Ascending aorta (tissue), 2 donors: ENCODE data around the gene OOSP4A. TPM values are rescaled to one million over a fixed set of nuclear protein-coding genes. Genes with fewer than 3 reads are reported as not detected.

Source experiments
- DNase-seq, 2 donors: peaks; one replicate each; pipeline ENCODE4 v3.0.0-alpha.2; 2019; ENCODE audit warnings: low spot score in 2 of 2
- H3K27ac ChIP-seq, 2 donors: fragments of 200-600 bp; sonication (generic); one replicate each; pipeline ENCODE4 v1.5.1; 2016 to 2017; ENCODE audit warnings: mild to moderate bottlenecking in 1 of 2
- H3K27me3 ChIP-seq: fragments of 200-600 bp; sonication (generic); one replicate; pipeline ENCODE4 v1.5.1; 2017
- H3K36me3 ChIP-seq, 2 donors: fragments of 200-600 bp; sonication (generic); one replicate each; pipeline ENCODE4 v1.5.1; 2016
- H3K4me1 ChIP-seq, 2 donors: fragments of 200-600 bp; sonication (generic); one replicate each; pipeline ENCODE4 v1.5.1; 2016 to 2017; ENCODE audit warnings: mild to moderate bottlenecking in 1 of 2
- H3K4me3 ChIP-seq, 2 donors: fragments of 200-600 bp; sonication (generic); one replicate each; pipeline ENCODE4 v1.5.1; 2016 to 2017; ENCODE audit warnings: mild to moderate bottlenecking in 1 of 2
- H3K9me3 ChIP-seq, 2 donors: fragments of 200-600 bp; sonication (generic); one replicate each; pipeline ENCODE4 v1.5.1; 2016
- CTCF ChIP-seq, 3 experiments: fragments of 200-600 bp in 2 of 3; fragments of 450-650 bp in 1 of 3; sonication (generic) in 2 of 3; IDR thresholded peaks; one replicate each; pipeline ENCODE4 v1.5.1; 2016 to 2019; ENCODE audit warnings: antibody characterized with exemption in 3 of 3, mild to moderate bottlenecking in 1 of 3, moderate library complexity in 1 of 3
- intact Hi-C: fragments of 100-400 bp; cut with DNase I; formaldehyde crosslinking; loops from one replicate; pipeline ENCODE4 v1.15.1; 2023
- total RNA-seq: library from RNA; depleted of rRNA; stranded (reverse); fragments of >200 nt; gene quantifications from one replicate; pipeline ENCODE4 v1.1.0, GENCODE V29; 2016

The OOSP4A gene
- not detected for total RNA-seq

DNA sequence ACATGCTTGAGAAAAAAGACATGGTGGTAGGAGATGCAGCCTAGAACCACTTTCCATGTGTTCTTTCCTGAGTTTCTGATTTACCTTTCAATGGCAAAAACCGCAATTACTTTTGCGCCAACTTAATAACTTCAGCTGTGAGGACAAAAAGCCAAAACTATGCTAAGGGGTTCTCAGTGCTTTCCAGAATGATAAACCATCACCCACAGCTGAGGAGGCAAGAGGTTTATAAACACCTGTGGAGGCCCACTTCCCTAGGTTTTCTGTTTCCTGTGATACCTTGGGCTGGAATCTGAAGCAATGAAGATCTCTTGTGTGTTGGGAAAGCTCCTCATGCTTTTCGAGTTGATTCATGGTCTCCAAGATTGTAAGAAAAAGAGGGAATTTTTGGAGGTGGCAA lies at the start of gene OOSP4A:
Gene OOSP4A (plus strand): TSS at position 301 of the 400 bp plus-strand sequence. CDS start 0 bp downstream, at position 301.
- H3K4me1 ChIP-seq = no peaks in the 10 kb centered on the region
- intact Hi-C loops = no loop called here
- H3K4me3 ChIP-seq = no peak within 1 kb of the TSS
- no peak within 1 kb of the TSS for H3K27ac ChIP-seq
- H3K9me3 ChIP-seq = no peaks in the 10 kb centered on the region
- DNase-seq = no peak
- H3K27me3 ChIP-seq = no peaks in the 10 kb centered on the region
- TF ChIP-seq CTCF (IDR thresholded peaks at IDR 0.05) = no peak
- H3K36me3 ChIP-seq = no peaks in the 10 kb centered on the region

DNA sequence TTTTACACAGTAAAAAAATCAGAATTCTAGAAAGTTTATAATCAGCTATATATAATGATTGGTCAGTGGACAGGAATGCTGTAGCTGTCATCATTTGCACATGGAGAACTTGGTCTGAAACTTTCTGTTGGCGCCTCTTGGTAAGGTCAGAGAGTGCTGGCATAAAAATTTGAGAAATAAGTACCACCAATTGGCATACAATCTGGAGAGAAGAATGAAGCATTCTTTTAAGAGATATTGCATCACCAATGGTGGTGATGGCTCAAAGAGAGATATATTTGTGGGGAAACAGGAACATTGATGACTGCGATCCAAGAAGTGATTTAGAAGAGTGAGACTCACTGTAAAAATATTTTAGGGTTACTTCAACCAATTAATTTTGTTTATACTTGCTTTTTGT lies 45.4 kb upstream of the OOSP4A start:
- intact Hi-C loops = no loop called here

DNA sequence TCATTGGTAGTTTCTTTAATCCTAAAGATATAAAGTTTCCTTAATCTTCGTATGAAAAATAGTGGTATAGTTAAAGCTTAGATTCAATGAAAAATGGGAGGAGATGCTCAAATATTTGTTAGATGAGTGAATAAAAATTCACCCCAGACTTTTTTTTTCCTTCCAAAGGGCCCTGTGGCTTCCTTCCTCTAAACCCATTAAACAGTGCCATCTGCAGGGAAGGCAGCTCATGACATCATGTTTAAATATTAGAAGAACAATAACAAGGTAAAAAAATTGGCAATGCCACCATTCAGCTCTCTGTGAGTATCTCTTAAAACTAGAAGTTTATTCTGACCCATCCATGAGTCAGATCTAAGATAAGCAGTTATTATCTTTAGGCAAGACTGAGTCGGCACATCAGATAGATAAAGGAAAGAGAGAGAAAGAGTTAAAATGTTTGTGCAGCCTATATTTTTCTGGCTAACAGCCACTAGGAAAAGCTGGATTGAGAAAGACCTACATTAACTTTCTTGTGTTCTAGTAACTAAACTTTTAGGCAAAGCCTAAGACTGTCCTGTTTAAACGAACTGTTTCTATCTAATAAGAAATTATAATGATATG lies 44.7 kb upstream of the OOSP4A start:
- Histone ChIP-seq H3K27me3 (no peaks in the 10 kb centered on the region), H3K36me3 (no peaks in the 10 kb centered on the region), H3K4me1 (no peaks in the 10 kb centered on the region), H3K27ac (no peak overlapping the region), H3K9me3 (peaks cover 16 to 21% of the 10 kb centered on the region in 2 donors), H3K4me3 (no peak overlapping the region)
- intact Hi-C loops = no loop called here
- DNase-seq = no peak
- no peak for TF ChIP-seq CTCF (IDR thresholded peaks at IDR 0.05)

More for the DNA sequence above, 45.4 kb upstream of the OOSP4A start:
- H3K27me3 ChIP-seq = no peaks in the 10 kb centered on the region
- TF ChIP-seq CTCF (IDR thresholded peaks at IDR 0.05) = no peak
- no peaks in the 10 kb centered on the region for H3K36me3 ChIP-seq
- H3K4me1 ChIP-seq = no peaks in the 10 kb centered on the region
- no peak overlapping the region for H3K4me3 ChIP-seq
- no peak for DNase-seq
- no peak overlapping the region for H3K27ac ChIP-seq
- H3K9me3 ChIP-seq = peaks cover 10 to 15% of the 10 kb centered on the region in 2 donors

DNA sequence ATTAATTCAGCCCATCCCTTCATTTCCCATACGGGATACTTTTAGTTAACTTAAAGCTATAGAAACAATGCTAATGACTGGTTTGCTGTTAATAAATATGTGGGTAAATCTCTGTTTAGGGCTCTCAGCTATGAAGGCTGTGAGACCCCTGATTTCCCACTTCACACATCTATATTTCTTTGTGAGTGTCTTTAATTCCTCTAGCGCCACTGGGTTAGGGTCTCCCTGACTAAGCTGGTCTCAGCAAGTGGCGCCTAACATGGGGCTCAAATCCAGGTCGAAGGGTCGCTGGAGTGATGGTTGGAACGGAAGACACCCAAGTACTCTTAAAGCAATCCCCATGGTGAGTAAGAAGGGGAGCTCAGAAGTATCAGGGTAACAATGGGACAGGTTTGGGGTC lies 40.0 kb upstream of the OOSP4A start:
- H3K9me3 ChIP-seq = peaks cover 25 to 29% of the 10 kb centered on the region in 2 donors
- intact Hi-C loops = no loop called here
- H3K27me3 ChIP-seq = no peaks in the 10 kb centered on the region
- no peaks in the 10 kb centered on the region for H3K4me1 ChIP-seq
- TF ChIP-seq CTCF (IDR thresholded peaks at IDR 0.05) = no peak
- H3K27ac ChIP-seq = no peak overlapping the region
- DNase-seq = no peak
- no peak overlapping the region for H3K4me3 ChIP-seq
- no peaks in the 10 kb centered on the region for H3K36me3 ChIP-seq

DNA sequence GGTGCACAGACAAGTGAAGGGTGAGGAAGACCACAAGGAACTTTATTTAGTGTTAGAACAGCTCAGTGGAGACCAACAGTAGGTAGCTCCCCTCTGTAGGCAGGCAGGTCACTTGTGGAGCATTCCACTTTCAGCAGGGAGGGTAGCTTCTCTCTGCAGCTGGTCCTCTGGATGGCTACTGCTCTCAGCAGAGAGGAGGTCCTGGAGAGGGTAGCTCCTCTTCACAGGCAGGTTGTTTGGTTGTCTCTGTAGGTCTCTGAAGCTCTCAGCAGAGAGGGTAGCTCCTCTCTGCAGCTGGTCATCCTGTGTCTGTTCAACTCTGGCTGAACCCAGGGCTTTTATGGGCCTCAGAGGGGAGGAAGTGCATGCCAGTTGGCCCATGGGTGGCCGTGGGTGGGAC lies 32.1 kb upstream of the OOSP4A start:
- TF ChIP-seq CTCF (IDR thresholded peaks at IDR 0.05) = no peak
- H3K4me3 ChIP-seq = no peak overlapping the region
- DNase-seq = no peak
- intact Hi-C loops = no loop called here
- no peaks in the 10 kb centered on the region for H3K36me3 ChIP-seq
- no peak overlapping the region for H3K27ac ChIP-seq
- H3K27me3 ChIP-seq = no peaks in the 10 kb centered on the region
- no peaks in the 10 kb centered on the region for H3K9me3 ChIP-seq
- H3K4me1 ChIP-seq = no peaks in the 10 kb centered on the region

DNA sequence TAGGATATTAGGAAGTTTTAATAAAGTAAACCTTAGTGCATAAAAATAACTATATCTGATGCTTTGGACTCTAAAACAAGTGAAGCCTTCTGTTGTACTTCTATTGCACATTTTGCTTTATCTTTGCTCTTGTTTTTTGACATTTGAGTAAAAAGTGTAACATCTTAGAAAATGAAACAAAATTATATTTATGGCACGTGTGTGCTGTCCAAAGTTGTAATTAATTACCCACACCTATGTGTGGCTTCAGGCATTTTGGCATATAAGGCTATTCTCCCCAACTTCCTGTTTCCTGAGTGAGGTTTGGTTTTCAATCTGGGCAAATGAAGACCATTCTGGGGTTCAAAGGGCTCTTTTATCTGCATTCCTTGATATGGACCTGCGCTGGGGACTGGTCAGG lies 25.7 kb upstream of the OOSP4A start, which contains the start of gene OOSP1:
Gene OOSP1 (plus strand): TSS at position 301 of the 400 bp plus-strand sequence. CDS start 23 bp downstream, at position 324.
- intact Hi-C loops = no loop called here
- no peaks in the 10 kb centered on the region for H3K4me1 ChIP-seq
- H3K36me3 ChIP-seq = no peaks in the 10 kb centered on the region
- no peaks in the 10 kb centered on the region for H3K27me3 ChIP-seq
- no peak for DNase-seq
- no peak within 1 kb of the TSS for H3K4me3 ChIP-seq
- no peak for TF ChIP-seq CTCF (IDR thresholded peaks at IDR 0.05)
- no peaks in the 10 kb centered on the region for H3K9me3 ChIP-seq
- H3K27ac ChIP-seq = no peak within 1 kb of the TSS
